ENCODE data around the gene XXYLT1.
A peak's percentile ranks its signal among the peaks of the same experiment; 100 is the strongest.

Gene XXYLT1

DNA sequence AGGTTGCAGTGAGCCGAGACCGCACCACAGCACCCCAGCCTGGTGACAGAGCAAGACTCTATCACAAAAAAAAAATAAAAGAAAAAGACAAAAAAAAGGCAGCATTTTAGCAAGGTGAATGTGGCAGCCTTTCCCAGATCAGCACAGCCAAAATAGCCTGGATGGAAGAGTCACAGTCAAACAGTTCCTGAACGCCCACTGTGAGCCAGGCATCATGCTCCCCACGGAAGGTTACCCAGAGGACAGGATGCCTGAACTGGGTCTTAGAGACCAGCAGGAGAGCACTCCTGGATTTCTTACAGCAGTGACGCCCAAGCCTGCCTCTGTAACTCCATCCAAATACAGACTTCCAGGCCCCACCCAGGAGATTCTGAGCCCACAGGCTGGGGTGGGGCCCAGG, 4.5 kb downstream of the XXYLT1 start:
- DNase-seq, result no peak

DNA sequence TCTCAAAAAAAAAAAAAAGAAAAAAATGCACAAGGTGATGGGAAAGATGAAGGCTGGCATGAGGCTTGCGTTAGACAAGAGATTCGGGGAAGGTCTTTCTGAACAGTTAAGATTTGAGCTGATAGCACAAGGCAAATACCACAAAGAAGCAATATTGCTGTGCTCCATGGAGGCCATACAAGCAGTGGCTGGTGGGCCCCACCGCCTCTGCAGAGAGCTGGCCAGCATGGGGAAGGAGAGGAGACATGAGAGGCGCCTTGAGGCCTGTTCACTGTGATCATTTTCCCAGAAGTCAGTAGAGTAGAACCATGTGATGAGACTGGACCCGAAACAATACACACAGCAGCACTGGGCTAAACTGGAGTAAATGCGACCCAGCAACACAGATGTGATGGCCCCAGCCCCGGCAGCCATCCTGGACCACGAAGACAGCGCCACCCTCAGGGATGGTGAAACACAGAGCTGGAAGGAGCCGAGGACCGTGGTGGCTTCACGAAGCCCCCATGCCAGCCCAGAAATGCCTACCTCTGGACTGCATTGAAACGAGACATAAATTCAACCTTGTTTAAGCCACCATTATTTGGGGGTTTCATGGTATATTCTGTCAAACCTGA, 5.5 kb downstream of the XXYLT1 start:
- DNase-seq, result no peak

- no peak for DNase-seq
Observed at GRCh38 chr3:195263925-195264600, 6.9 kb downstream of the XXYLT1 start.

DNA sequence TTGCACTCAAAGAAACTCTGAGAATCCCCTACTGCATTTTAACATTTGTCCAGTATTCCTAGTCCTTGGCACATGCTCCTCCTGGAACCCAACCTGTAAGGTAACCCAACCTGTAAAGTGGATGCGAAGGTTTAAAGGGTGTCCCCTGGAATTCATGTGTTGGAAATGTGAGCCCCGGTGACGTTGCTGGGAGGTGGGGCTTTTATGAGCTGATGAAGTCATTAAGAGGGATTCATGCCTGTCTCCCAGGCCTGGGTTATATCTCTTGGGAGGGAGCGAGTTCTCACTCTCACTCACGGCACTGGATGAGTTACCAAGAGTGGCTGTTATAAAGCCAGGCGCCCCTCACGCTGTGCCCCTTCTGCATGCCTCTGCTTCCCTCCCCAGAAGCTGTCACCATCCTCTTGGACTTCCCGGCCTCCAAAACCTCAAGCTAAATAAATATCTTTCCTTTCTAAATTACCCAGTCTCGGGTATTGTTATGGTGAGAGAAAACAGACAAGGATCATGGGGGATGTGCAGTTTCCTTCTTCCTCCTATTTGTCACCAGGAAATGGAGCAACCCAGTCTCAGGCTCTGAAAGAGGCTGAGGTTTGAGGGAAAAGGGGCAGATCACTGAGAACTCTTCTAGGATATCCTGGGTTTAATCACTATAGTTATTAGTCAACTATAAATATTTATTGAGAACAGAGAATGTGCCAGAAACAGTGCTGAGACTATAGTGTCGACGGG, 7.6 kb downstream of the XXYLT1 start:
- no peak for DNase-seq

DNA sequence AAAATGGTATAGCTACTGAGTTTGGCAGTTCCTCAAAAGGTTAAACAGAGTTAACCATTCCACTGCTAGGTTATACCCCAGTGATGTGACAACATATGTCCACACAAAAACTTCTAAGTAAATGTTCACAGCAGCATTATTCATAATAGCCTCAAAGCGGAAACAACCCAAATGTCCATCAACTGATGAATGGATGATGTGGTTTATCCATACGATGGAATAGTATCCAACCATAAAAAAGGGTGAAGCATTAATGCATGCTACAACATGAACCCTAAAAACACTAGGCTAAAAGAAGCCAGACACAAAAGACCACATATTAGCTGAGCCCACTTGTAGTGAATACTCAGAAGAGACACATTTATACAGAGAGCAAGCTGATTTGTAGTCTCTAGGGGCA, 9.0 kb downstream of the XXYLT1 start:
- DNase-seq, result no peak

GRCh38 chr3:195260280-195260905, 10.6 kb downstream of the XXYLT1 start:
- DNase-seq, result no peak

GRCh38 chr3:195259475-195260279, 11.3 kb downstream of the XXYLT1 start:
- peak; percentile 93 for DNase-seq

GRCh38 chr3:195259154-195259474, 11.8 kb downstream of the XXYLT1 start:
- no peak for DNase-seq

DNA sequence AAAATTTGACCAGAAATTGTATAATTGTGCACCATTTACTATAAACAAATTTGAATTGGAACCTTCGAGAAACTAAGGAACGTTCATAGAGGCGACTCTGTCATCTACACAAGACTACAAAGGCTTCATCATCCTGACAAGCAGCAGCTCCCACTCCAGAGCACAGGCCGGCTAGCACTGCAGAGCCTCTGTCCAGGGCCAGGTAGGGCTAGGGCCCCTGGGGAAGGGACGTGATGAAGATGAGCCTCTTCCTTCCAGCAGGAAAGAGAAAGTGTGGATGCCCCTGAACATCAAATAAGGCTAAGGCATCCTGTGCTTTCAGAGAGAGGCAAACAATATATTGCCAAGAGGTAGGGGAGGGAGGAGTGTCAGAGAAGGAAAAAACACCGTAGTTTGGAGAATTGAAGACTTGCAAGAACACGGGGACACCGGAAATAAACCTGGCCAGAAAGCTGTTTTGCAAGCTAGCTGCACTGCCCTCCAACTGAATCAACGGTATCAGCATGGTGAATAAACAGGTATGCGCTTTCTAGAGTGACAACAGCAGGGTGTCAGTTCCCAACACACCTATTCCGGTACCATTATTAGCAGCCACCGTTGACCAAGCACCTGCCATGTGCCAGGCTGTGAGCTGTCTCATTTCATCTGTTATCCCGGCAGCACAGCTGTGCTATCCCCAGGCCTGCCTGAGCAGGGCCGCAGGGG, 12.4 kb downstream of the XXYLT1 start:
- no peak for DNase-seq

GRCh38 chr3:195257454-195258448, 13.2 kb downstream of the XXYLT1 start:
- no peak for DNase-seq

DNA sequence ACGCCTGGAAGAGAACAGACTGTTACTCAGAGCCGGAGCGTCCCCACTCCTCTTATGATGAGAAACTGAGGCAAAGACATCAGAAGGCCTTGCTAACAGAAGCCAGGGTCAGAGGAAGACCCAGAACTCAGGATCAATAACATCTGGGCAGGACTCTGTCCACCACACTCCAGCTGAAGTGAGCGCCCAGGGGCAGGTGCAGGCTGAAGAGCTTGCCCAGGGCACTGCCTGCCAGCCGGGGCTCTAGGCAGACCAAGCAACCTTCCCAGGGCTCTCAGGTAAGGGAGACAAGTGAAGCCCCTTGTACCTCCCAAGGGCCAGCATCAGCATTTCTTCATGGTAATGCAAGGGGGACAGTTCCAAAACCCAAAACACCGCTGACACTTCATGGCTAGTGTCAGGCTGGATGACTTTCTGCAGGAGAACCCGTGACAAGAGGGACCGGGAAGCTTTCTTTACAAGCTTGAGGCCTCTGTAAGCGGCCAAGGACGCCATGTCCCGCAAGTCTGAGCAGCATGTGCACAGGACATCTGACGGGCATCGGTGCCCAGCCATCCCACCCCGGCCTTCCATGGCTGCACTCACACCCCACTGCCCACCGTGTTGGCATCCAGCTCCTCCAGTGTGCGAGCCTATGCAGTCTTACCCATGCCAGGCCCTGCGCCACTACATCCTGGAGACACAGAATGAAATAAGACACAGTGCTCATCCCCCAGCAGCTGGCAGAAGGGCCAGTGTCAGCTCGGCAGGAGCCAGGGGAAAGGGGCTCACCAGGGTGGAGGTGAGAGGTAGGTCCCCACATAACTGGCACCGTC, 14.1 kb downstream of the XXYLT1 start:
- no peak for DNase-seq

- DNase-seq, result peak; percentile 19
Observed at GRCh38 chr3:195255571-195256501, 15.1 kb downstream of the XXYLT1 start.

DNA sequence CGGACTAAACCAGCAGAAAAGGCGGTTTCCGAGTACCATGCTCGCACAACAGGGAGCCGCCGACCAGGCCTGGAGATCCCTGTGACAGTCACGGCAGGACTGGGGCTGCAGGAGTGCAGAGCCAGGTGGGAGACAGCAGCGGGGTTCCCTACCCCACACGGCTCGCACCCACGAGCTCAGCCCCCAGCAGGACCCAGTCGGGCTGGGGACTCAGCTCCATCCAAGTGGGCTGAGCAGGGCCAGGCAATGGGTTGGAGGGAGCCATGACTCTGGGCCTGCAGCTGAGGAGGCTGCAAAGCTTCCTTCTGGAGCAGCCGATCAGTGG, 15.8 kb downstream of the XXYLT1 start:
- DNase-seq, result no peak

DNA sequence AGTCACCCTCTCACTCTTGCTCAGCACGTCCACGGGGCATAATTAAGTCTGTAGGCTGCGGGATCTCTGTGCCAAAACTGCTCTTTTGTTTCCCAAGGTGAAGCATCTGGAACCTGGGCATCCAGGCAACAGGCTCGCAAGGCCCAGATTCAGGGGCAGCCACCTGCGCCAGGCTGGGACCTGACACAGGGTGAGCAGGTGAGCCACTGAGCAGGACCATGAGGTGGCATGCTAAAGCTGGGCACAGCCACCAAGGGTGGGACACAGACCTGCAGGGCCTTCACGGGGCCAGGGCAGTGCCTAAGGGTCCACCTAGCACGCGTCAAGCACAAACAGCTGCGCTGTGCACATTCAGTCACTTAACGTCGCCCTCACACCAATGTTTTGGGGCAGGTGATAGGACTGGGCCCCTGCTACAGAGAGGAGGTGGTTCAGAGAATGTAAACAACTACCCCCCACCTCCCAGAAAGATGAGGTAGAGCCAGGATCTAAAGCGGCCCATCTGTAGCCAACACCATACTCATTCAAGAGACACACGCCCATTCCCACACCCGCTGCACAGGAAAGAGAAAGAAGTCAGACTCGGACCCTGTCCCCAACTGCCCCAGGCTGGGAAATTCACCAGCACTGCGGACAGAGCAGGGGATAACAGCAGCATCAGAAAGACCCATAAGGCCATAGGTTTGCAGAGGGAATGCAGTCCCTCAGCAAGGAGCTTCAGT, 16.3 kb downstream of the XXYLT1 start:
- no peak for DNase-seq

GRCh38 chr3:195253923-195254432, 17.0 kb downstream of the XXYLT1 start:
- no peak for DNase-seq

- no peak for DNase-seq
Observed at GRCh38 chr3:195251336-195252065, 19.5 kb downstream of the XXYLT1 start.
